Neural progenitor cell (in vitro differentiated cells): ENCODE results near the gene DCC. TPM values are rescaled to one million over a fixed set of nuclear protein-coding genes. Genes with fewer than 3 reads are reported as not detected.
A peak's percentile ranks its signal among the peaks of the same experiment; 100 is the strongest.

Source experiments
- DNase-seq: peaks from one replicate; pipeline ENCODE4 v3.0.0-alpha.2; 2016; ENCODE audit warnings: low spot score
- H2AFZ ChIP-seq: fragments of 200-600 bp; sonication (generic); replicated peaks from 2 replicates; pipeline ENCODE4 v1.6.1; 2016; ENCODE audit warnings: antibody characterized with exemption
- H3F3A ChIP-seq: fragments of 200-600 bp; sonication (generic); 2 replicates; pipeline ENCODE4 v1.6.1; 2016; ENCODE audit warnings: antibody characterized with exemption, low read depth
- H3K27ac ChIP-seq: fragments of 200-600 bp; sonication (generic); 2 replicates; pipeline ENCODE4 v1.5.1; 2016; ENCODE audit warnings: mild to moderate bottlenecking
- H3K27me3 ChIP-seq: fragments of 200-600 bp; sonication (generic); 2 replicates; pipeline ENCODE4 v1.6.1; 2016; ENCODE audit warnings: mild to moderate bottlenecking, moderate library complexity
- H3K36me3 ChIP-seq: fragments of 200-600 bp; sonication (generic); 2 replicates; pipeline ENCODE4 v1.5.1; 2016
- H3K4me1 ChIP-seq: fragments of 200-600 bp; sonication (generic); 2 replicates; pipeline ENCODE4 v1.6.1; 2016; ENCODE audit warnings: mixed run types
- H3K4me2 ChIP-seq: fragments of 200-600 bp; sonication (generic); 2 replicates; pipeline ENCODE4 v1.6.1; 2016
- H3K4me3 ChIP-seq: fragments of 200-600 bp; sonication (generic); 2 replicates; pipeline ENCODE4 v1.5.1; 2016
- H3K79me2 ChIP-seq: fragments of 200-600 bp; sonication (generic); 2 replicates; pipeline ENCODE4 v1.6.1; 2016; ENCODE audit warnings: low read depth
- H3K9ac ChIP-seq: fragments of 200-600 bp; sonication (generic); 2 replicates; pipeline ENCODE4 v1.6.1; 2016
- H3K9me3 ChIP-seq: fragments of 200-600 bp; sonication (generic); 2 replicates; pipeline ENCODE4 v1.5.1; 2016; ENCODE audit warnings: low read depth
- H4K20me1 ChIP-seq: fragments of 200-600 bp; sonication (generic); 2 replicates; pipeline ENCODE4 v1.6.1; 2016; ENCODE audit warnings: low read depth
- H3K27ac Mint-ChIP-seq: 3 replicates; pipeline ENCODE4 v1.8.0; 2021; ENCODE audit warnings: mixed read lengths
- H3K27me3 Mint-ChIP-seq: 2 replicates; pipeline ENCODE4 v1.8.0; 2022; ENCODE audit warnings: low read depth, mild to moderate bottlenecking, inconsistent platforms, moderate library complexity, mixed read lengths; ENCODE audit not compliant: insufficient read depth
- H3K36me3 Mint-ChIP-seq: 3 replicates; pipeline ENCODE4 v1.8.0; 2021; ENCODE audit warnings: mixed read lengths
- H3K4me1 Mint-ChIP-seq: 3 replicates; pipeline ENCODE4 v1.8.0; 2021; ENCODE audit warnings: mixed read lengths
- H3K4me3 Mint-ChIP-seq: 3 replicates; pipeline ENCODE4 v1.8.0; 2021; ENCODE audit warnings: mild to moderate bottlenecking, moderate library complexity, mixed read lengths
- H3K9me3 Mint-ChIP-seq: 3 replicates; pipeline ENCODE4 v1.8.0; 2020; ENCODE audit warnings: mixed read lengths
- CTCF ChIP-seq: fragments of 200-600 bp; sonication (generic); IDR thresholded peaks from 2 replicates; pipeline ENCODE4 v1.5.1; 2017; ENCODE audit warnings: antibody characterized with exemption, mild to moderate bottlenecking
- EZH2 ChIP-seq: fragments of 200-600 bp; sonication (generic); IDR thresholded peaks from 2 replicates; pipeline ENCODE4 v1.6.1; 2017; ENCODE audit warnings: antibody characterized with exemption, mild to moderate bottlenecking, moderate library complexity
- EZH2phosphoT487 ChIP-seq: fragments of 200-600 bp; sonication (generic); IDR thresholded peaks from 2 replicates; pipeline ENCODE4 v1.6.1; 2017; ENCODE audit warnings: antibody characterized with exemption
- total RNA-seq: library from RNA; depleted of rRNA; stranded (reverse); fragments of >200 nt; gene quantifications from 2 replicates; pipeline ENCODE4 v1.2.3, GENCODE V29; 2015; ENCODE audit warnings: low replicate concordance

DCC gene
- total RNA-seq, 1 donor from 2014 or later = 0.41 TPM

GRCh38 chr18:52610451-52611115 lies 270.6 kb downstream of the DCC start:
- Histone ChIP-seq H3K4me1 (peaks cover 9% of the 10 kb centered on the region), H3F3A (no peaks in the 10 kb centered on the region), H3K4me3 (no peak overlapping the region), H3K9me3 (no peaks in the 10 kb centered on the region), H4K20me1 (no peaks in the 10 kb centered on the region), H3K36me3 (no peaks in the 10 kb centered on the region), H2AFZ (no peak overlapping the region), H3K27me3 (no peaks in the 10 kb centered on the region), H3K4me2 (no peak overlapping the region), H3K9ac (no peak overlapping the region), H3K27ac (no peak overlapping the region), H3K79me2 (no peaks in the 10 kb centered on the region)
- no peak overlapping the region for H3K4me3 Mint-ChIP-seq
- H3K9me3 Mint-ChIP-seq = no peaks in the 10 kb centered on the region
- no peaks in the 10 kb centered on the region for H3K27me3 Mint-ChIP-seq
- no peaks in the 10 kb centered on the region for H3K36me3 Mint-ChIP-seq
- no peak for TF ChIP-seq EZH2
- no peak for TF ChIP-seq EZH2phosphoT487
- TF ChIP-seq CTCF = no peak
- H3K27ac Mint-ChIP-seq = no peak overlapping the region
- peaks cover 8% of the 10 kb centered on the region for H3K4me1 Mint-ChIP-seq
- DNase-seq = no peak

GRCh38 chr18:52612406-52612805 lies 272.4 kb downstream of the DCC start:
- peaks cover 9% of the 10 kb centered on the region for H3K4me1 Mint-ChIP-seq
- TF ChIP-seq EZH2phosphoT487 (no peak), EZH2 (no peak), CTCF (no peak)
- no peak overlapping the region for H3K27ac Mint-ChIP-seq

GRCh38 chr18:52615321-52615720 lies 275.3 kb downstream of the DCC start:
- Histone ChIP-seq H4K20me1 (no peaks in the 10 kb centered on the region), H3K36me3 (no peaks in the 10 kb centered on the region), H3K27me3 (no peaks in the 10 kb centered on the region), H3K9ac (no peak overlapping the region), H2AFZ (no peak overlapping the region), H3F3A (no peaks in the 10 kb centered on the region), H3K4me1 (peaks cover 13% of the 10 kb centered on the region), H3K4me3 (no peak overlapping the region), H3K4me2 (peak overlapping the region; percentile 24), H3K27ac (no peak overlapping the region), H3K79me2 (no peaks in the 10 kb centered on the region), H3K9me3 (no peaks in the 10 kb centered on the region)
- Mint-ChIP-seq H3K4me1 (peaks cover 9% of the 10 kb centered on the region), H3K27me3 (no peaks in the 10 kb centered on the region), H3K36me3 (no peaks in the 10 kb centered on the region), H3K27ac (no peak overlapping the region), H3K9me3 (no peaks in the 10 kb centered on the region), H3K4me3 (no peak overlapping the region)
- DNase-seq = peak; percentile 55
- TF ChIP-seq CTCF (no peak), EZH2phosphoT487 (no peak), EZH2 (no peak)

More at GRCh38 chr18:52612406-52612805, 272.4 kb downstream of the DCC start:
- Mint-ChIP-seq H3K27me3 (no peaks in the 10 kb centered on the region), H3K4me3 (no peak overlapping the region), H3K36me3 (no peaks in the 10 kb centered on the region), H3K9me3 (no peaks in the 10 kb centered on the region)
- Histone ChIP-seq H3K36me3 (no peaks in the 10 kb centered on the region), H3K79me2 (no peaks in the 10 kb centered on the region), H4K20me1 (no peaks in the 10 kb centered on the region), H3K4me1 (peaks cover 13% of the 10 kb centered on the region), H2AFZ (no peak overlapping the region), H3K27ac (no peak overlapping the region), H3F3A (no peaks in the 10 kb centered on the region), H3K4me2 (no peak overlapping the region), H3K27me3 (no peaks in the 10 kb centered on the region), H3K9ac (no peak overlapping the region), H3K4me3 (no peak overlapping the region), H3K9me3 (no peaks in the 10 kb centered on the region)
- no peak for DNase-seq
